ENCODE results near the gene DEAF1. TPM values are rescaled to one million over a fixed set of nuclear protein-coding genes. Genes with fewer than 3 reads are reported as not detected.

DEAF1 gene
- total RNA-seq, 1 donor from 2014 or later = 60.5 TPM

- Histone ChIP-seq H3K27ac (no peak overlapping the region), H3K36me3 (peaks cover 45 to 63% of the 10 kb centered on the region in 2 donors), H3K4me3 (no peak overlapping the region), H3K9me3 (no peaks in the 10 kb centered on the region), H3K4me1 (no peaks in the 10 kb centered on the region), H3K27me3 (no peaks in the 10 kb centered on the region)
- intact Hi-C loops (cut with DNase I) = no loop called here
- TF ChIP-seq, protein P1, sequence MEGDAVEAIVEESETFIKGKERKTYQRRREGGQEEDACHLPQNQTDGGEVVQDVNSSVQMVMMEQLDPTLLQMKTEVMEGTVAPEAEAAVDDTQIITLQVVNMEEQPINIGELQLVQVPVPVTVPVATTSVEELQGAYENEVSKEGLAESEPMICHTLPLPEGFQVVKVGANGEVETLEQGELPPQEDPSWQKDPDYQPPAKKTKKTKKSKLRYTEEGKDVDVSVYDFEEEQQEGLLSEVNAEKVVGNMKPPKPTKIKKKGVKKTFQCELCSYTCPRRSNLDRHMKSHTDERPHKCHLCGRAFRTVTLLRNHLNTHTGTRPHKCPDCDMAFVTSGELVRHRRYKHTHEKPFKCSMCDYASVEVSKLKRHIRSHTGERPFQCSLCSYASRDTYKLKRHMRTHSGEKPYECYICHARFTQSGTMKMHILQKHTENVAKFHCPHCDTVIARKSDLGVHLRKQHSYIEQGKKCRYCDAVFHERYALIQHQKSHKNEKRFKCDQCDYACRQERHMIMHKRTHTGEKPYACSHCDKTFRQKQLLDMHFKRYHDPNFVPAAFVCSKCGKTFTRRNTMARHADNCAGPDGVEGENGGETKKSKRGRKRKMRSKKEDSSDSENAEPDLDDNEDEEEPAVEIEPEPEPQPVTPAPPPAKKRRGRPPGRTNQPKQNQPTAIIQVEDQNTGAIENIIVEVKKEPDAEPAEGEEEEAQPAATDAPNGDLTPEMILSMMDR (IDR thresholded peaks at IDR 0.05) = no peak
- DNase-seq (ENCODE audit: low spot score in 2 of 2) = no peak
These were observed 16.7 kb downstream of the DEAF1 start for GRCh38 chr11:678297-678696.

GRCh38 chr11:674406-674805 is 20.6 kb downstream of the DEAF1 start:
- Histone ChIP-seq H3K27ac (no peak overlapping the region), H3K4me1 (no peaks in the 10 kb centered on the region), H3K4me3 (no peak overlapping the region), H3K27me3 (no peaks in the 10 kb centered on the region), H3K9me3 (no peaks in the 10 kb centered on the region), H3K36me3 (peaks cover 33 to 54% of the 10 kb centered on the region in 2 donors)
- DNase-seq (ENCODE audit: low spot score in 2 of 2) = no peak
- intact Hi-C loops (cut with DNase I) = no loop called here
- TF ChIP-seq, protein P1 (IDR thresholded peaks at IDR 0.05) = no peak

- TF ChIP-seq, protein P1 (IDR thresholded peaks at IDR 0.05) = no peak
- intact Hi-C loops (cut with DNase I) = no loop called here
- Histone ChIP-seq H3K4me3 (no peak overlapping the region), H3K9me3 (no peaks in the 10 kb centered on the region), H3K36me3 (peaks cover 29 to 50% of the 10 kb centered on the region in 2 donors), H3K4me1 (no peaks in the 10 kb centered on the region), H3K27me3 (no peaks in the 10 kb centered on the region), H3K27ac (no peak overlapping the region)
- no peak for DNase-seq (ENCODE audit: low spot score in 2 of 2)
These were observed 21.2 kb downstream of the DEAF1 start for GRCh38 chr11:673866-674265.

DNA sequence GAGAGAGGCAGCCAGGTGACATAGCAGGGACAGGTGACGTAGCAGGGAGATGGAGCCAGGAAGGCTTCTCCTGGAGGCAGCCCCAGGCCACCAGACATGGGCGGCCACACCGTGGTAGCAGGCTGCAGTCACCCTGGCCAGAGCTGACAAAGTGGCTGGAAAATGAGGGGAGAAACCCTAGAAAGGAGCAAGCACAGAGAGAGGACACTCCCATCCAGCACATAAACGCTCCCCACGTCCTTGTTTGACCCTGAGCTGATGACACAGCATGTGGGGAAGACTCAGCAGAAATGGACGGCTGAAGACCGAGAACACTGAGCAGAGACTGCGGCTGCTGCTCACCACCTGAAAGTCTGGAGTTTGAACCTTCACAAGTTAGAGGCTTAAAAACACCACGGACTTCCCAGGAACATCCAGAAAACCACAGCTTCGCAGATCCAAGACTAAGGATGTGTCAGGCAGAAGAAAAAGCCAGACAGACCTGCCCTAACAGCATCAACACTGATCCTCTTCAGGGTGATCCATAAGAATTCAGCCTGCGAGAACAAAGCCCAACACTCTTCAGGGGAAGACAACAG is 29.2 kb downstream of the DEAF1 start:
- Histone ChIP-seq H3K4me3 (no peak overlapping the region), H3K27me3 (no peaks in the 10 kb centered on the region), H3K27ac (no peak overlapping the region), H3K4me1 (no peaks in the 10 kb centered on the region), H3K36me3 (peaks cover 13 to 26% of the 10 kb centered on the region in 2 donors), H3K9me3 (no peaks in the 10 kb centered on the region)
- intact Hi-C loops (cut with DNase I) = no loop called here
- no peak for DNase-seq (ENCODE audit: low spot score in 2 of 2)
- TF ChIP-seq, protein P1 (IDR thresholded peaks at IDR 0.05) = no peak

- TF ChIP-seq, protein P1 (IDR thresholded peaks at IDR 0.05) = no peak
- no peaks in the 10 kb centered on the region for H3K27me3 ChIP-seq
- no peaks in the 10 kb centered on the region for H3K9me3 ChIP-seq
- H3K4me3 ChIP-seq = no peak overlapping the region
- no peak overlapping the region for H3K27ac ChIP-seq
- DNase-seq (ENCODE audit: low spot score in 2 of 2) = no peak
- peaks cover 19 to 32% of the 10 kb centered on the region in 2 donors for H3K36me3 ChIP-seq
- no peaks in the 10 kb centered on the region for H3K4me1 ChIP-seq
- intact Hi-C loops (cut with DNase I) = no loop called here
These were observed 29.8 kb downstream of the DEAF1 start for GRCh38 chr11:665062-665703.
